Dermis blood vessel endothelial cell (primary cell): ENCODE data around the gene DSG2. TPM values are rescaled to one million over a fixed set of nuclear protein-coding genes. Genes with fewer than 3 reads are reported as not detected.
"Not testable (repeated sequence)": the region's sequence is repeated elsewhere in the genome, so short reads cannot be mapped to it uniquely, and the experiment has no call there.

Experiments used
- DNase-seq: peaks from one replicate; pipeline ENCODE4 v3.0.0; 2010
- total RNA-seq: library from RNA; depleted of rRNA; stranded (reverse); fragments of >200 nt; gene quantifications from 2 replicates; pipeline ENCODE4 v1.2.3, GENCODE V29; 2014

Gene DSG2
- total RNA-seq, 1 donor from 2014 or later: 3.9 TPM

- no peak for DNase-seq
These were observed 5.0 kb downstream of the DSG2 start for GRCh38 chr18:31503011-31503410.

- DNase-seq: no peak
These were observed 6.6 kb downstream of the DSG2 start for GRCh38 chr18:31504455-31505147.

- DNase-seq: no peak
These were observed 7.2 kb downstream of the DSG2 start for GRCh38 chr18:31505156-31505555.

- DNase-seq: peak; percentile 29
These were observed 8.2 kb downstream of the DSG2 start for GRCh38 chr18:31506024-31506742.

- not testable (repeated sequence) for DNase-seq
These were observed 9.1 kb downstream of the DSG2 start for GRCh38 chr18:31507124-31507523.

- no peak for DNase-seq
These were observed 10.8 kb downstream of the DSG2 start for GRCh38 chr18:31508781-31509180.

GRCh38 chr18:31509571-31509970 lies 11.6 kb downstream of the DSG2 start:
- DNase-seq: no peak

- no peak for DNase-seq
These were observed 12.3 kb downstream of the DSG2 start for GRCh38 chr18:31510319-31510718.

GRCh38 chr18:31511098-31511497 lies 13.1 kb downstream of the DSG2 start:
- no peak for DNase-seq

- DNase-seq: no peak
These were observed 14.3 kb downstream of the DSG2 start for GRCh38 chr18:31512203-31512764.

GRCh38 chr18:31513189-31513935 lies 15.4 kb downstream of the DSG2 start:
- DNase-seq: no peak

- no peak for DNase-seq
These were observed 18.5 kb downstream of the DSG2 start for GRCh38 chr18:31516437-31516836.

GRCh38 chr18:31526374-31526773 lies 28.4 kb downstream of the DSG2 start:
- no peak for DNase-seq

GRCh38 chr18:31533236-31533635 lies 35.3 kb downstream of the DSG2 start:
- DNase-seq: no peak

GRCh38 chr18:31538837-31539236 lies 40.9 kb downstream of the DSG2 start:
- no peak for DNase-seq

- no peak for DNase-seq
These were observed 48.5 kb downstream of the DSG2 start for GRCh38 chr18:31546476-31546875.

- no peak for DNase-seq
These were observed 50.9 kb downstream of the DSG2 start for GRCh38 chr18:31548853-31549252.

- DNase-seq: no peak
These were observed 51.4 kb downstream of the DSG2 start for GRCh38 chr18:31549416-31549815.

GRCh38 chr18:31551883-31552282 lies 53.9 kb downstream of the DSG2 start:
- no peak for DNase-seq

- DNase-seq: peak; percentile 21
These were observed 55.8 kb downstream of the DSG2 start for GRCh38 chr18:31553800-31554199.

- no peak for DNase-seq
These were observed 56.8 kb downstream of the DSG2 start for GRCh38 chr18:31554776-31555175.

GRCh38 chr18:31555971-31556747 lies 58.2 kb downstream of the DSG2 start:
- DNase-seq: peak; percentile 84
